NCI-H1694 treated with DMSO at 0.1 percent for 48 hours (cell line): ENCODE data around the gene NUP188.
"Not testable (repeated sequence)": the region's sequence is repeated elsewhere in the genome, so short reads cannot be mapped to it uniquely, and the experiment has no call there.

Source experiments
- DNase-seq: peaks from one replicate; lab custom pipeline; 2025; lab: John Stamatoyannopoulos, UW

The NUP188 gene

GRCh38 chr9:128945798-128946501 lies 1.5 kb upstream of the NUP188 start:
- DNase-seq: no peak

GRCh38 chr9:128946571-128947276 lies 775 bp upstream of the NUP188 start:
- no peak for DNase-seq

DNA sequence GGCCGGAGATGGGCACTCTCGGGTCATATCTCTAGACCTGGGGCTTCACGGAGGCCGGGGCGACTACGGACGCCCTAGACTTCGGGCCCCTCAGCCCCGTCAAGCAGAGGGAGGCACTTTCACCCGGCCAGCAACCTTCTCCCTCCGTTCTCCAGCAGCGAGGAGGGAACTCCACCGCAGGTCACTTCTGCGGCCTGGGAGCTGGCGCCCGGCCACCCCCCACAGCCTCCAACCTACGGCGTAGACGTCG lies 297 bp upstream of the NUP188 start:
- no peak for DNase-seq

GRCh38 chr9:128961403-128961802 lies 13.9 kb downstream of the NUP188 start:
- not testable (repeated sequence) for DNase-seq

GRCh38 chr9:128969491-128969890 lies 22.0 kb downstream of the NUP188 start:
- DNase-seq: no peak

DNA sequence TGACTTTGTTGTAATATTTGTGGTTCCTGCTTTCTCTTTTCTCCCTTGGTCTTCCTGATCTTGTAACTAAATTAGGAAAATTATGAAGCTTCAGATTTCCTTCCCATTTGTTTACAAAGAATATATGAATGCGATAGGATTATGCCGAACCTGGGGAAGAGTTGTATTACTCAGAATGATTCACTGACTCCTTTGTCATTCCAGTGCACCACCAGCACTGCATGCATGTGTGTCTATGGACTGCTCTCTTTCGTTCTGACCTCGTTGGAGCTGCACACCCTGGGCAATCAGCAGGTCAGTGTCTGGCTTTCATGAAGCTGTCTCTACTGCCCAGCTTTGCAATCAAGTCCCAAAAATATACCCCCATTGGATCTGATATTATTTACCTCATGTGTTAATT lies 25.5 kb downstream of the NUP188 start:
- no peak for DNase-seq

DNA sequence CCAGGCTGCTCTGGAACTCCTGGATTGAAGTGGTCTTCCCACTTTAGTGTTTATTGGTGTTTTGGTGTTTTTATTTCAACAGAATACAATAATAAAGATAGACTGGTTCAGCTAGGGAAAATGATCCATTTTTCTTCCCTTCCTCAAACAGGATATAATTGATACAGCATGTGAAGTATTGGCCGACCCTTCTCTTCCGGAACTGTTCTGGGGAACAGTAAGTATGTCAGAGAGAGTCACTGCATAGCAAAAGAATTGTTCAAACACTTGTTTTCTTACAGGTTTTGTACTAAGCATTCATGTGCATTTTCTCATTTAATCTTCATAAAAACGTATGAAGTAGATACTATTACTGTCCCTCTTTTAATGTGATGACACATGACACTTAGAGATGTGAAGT lies 31.6 kb downstream of the NUP188 start:
- no peak for DNase-seq

GRCh38 chr9:128983536-128983935 lies 36.0 kb downstream of the NUP188 start:
- no peak for DNase-seq

DNA sequence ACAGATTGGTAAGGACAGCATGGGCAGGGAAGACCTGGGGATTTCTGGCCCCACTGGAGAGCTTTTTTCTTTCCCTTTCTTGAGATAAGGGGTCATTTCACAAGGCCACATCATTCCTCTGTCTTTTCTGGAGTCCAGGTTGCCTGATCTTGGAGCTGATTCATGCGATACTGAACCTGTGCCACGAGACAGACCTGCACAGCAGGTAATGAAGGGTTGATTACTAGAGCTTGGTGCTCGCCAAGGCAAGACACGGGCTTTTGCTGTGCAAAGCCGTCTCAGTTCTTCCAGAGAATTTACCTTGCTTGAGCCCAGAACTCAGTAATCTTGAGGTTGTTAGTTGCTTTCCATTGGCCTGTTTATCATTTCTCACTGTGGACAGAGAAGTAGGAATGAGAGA lies 39.2 kb downstream of the NUP188 start:
- no peak for DNase-seq

DNA sequence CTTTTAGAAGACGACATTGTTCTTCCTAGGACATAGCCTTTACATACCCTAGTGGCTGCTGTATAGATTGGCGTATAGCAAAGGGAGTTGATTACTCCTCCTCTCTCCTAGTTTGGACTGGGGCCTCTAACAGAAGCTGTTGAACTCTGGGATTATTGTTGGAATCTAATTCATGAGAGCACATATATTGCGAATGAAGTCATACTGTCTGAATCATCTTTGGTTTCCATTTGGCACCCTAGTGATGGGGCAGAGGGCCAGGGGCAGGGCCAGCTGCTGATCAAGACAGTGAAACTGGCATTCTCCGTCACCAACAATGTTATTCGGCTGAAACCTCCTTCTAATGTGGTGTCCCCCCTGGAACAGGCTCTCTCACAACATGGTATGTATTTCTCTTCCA lies 40.3 kb downstream of the NUP188 start:
- DNase-seq: no peak

DNA sequence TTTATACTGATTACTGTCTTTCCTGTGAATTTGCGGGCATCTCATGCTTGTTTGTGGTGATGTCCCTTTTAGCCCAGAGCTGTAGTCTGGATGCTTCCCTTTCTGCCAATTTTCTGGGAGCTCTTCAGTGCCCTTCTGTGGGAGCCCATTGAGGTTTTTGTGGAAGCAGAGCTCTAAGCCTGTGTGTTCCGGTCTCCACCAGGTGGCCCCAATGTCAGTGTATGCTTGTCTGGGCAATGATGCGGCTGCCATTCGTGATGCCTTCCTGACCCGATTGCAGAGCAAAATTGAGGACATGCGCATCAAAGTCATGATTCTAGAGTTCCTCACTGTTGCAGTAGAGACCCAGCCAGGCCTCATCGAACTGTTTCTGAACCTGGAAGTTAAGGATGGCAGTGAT lies 45.5 kb downstream of the NUP188 start:
- no peak for DNase-seq

DNA sequence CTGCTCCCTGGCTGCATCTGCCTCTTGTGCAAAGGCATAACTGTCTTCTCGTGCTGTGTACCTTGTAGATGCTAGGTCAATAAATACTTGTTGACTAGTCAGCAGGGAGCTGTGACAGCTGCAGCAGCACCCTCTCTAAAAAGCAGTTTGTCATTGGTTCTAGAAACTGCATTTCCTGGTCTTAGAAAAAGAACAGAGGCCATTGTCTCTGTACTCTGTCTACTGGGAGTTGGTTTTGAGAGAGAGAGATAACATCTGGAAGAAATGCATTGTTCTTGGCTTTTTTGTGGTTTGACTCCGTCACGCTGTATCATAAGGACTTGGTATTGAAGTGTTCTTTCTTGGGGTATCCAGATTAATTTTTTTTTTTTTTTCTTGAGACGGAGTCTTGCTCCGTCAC lies 48.3 kb downstream of the NUP188 start:
- DNase-seq: no peak

DNA sequence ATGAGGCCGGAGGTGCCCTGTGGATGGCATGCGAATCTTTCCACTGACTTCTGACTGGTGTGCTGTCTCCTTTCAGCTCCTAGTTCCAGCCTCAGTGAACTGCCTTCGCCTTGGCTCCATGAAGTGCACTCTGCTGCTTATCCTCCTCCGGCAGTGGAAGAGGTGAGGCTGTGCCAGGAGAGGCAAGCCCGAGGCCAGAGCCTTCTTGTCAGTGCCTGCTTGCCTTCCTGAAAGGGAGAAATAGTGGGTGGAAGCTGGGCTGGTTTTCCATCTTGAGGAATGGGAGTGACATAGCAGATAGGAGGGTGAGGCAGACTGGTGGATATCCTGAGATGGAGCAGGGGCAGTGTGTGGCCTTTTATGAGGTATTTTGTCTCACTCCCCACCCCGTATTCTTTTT lies 51.0 kb downstream of the NUP188 start:
- no peak for DNase-seq

- DNase-seq: no peak
Measured at GRCh38 chr9:128999581-129000206, 52.2 kb downstream of the NUP188 start.

DNA sequence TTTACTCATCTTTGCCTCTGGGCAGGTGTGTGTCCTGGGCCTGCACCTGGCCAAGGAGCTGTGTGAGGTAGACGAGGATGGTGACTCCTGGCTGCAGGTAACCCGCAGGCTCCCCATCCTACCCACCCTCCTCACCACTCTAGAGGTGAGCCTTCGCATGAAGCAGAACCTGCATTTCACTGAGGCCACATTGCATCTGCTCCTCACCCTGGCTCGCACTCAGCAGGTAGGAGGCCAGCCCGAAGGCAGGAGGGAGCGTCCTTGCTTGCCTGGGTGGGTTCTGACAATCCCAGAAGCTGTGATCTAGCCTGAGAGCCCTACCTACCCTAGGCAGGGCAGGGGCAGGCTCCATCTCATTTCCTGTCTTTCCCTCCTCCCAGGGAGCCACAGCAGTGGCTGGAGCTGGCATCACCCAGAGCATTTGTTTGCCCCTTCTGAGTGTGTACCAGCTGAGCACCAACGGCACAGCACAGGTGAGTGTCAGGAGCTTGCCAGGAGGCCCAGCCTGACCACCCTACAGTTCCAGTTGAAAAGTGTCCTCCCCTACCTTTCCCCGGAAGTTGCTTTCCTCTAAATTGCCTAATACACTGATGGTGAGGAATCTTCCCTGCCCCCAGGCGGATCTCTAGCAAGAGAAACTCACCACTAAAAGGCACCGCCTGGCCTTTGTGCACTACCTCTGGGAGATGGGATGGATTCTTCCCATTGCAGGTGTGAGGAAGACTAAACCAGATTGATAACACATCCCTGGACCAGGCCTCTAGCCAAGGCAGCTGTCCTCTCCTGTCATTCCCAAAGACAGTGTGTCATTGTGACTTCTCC lies 54.2 kb downstream of the NUP188 start:
- no peak for DNase-seq

- DNase-seq: no peak
Measured at GRCh38 chr9:129002992-129003391, 55.5 kb downstream of the NUP188 start.

DNA sequence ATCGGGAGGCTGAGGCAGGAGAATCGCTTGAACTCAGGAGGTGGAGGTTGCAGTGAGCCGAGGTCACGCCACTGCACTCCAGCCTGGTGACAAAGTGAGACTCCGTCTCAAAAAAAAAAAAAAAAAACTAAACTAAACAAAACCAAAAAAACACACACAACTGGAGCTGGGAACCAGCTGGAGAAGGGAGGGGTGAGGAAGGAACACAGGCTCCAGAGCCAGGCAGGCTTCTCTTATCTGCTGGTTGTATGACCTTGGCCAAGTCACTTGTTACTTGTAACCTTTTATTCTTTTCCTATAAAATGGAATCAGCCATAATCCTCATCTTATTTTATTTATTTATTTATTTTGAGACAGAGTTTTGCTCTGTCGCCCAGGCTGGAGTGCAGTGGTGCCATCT lies 56.7 kb downstream of the NUP188 start:
- not testable (repeated sequence) for DNase-seq

- no peak for DNase-seq
Measured at GRCh38 chr9:129005336-129005997, 58.0 kb downstream of the NUP188 start.

DNA sequence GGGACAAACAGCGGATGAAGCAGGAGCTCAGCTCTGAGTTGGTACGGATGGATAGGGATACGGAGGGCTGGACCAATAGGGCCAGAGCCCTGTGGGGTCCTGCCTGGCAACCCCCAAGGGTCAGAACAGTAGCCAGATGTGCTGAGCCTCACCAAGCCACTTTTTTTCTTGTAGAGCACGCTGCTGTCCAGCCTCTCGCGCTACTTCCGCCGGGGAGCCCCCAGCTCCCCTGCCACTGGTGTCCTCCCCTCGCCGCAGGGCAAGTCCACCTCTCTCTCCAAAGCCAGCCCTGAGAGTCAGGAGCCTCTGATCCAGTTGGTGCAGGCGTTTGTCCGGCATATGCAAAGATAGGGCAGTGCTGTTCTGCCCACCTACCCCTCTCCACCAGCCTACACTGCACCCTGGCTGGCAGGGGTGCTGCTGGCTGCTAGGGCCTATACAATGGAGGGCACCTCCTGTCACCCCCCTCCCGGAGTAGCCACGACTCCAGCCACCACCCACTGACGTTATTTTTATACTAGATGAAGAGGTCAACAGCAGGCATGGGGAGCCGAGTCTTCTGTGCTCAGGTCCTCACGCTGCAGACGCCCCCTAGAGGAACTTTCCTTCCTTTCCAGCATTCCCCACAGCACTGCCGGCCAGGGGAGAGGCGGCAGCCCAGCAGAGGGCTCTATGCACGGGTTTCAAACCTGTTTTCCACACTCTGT lies 59.0 kb downstream of the NUP188 start:
- peak; percentile 70 for DNase-seq

GRCh38 chr9:129007035-129007765 lies 59.7 kb downstream of the NUP188 start:
- DNase-seq: no peak
